ENCODE measurements around the gene POC1A.

The POC1A gene

DNA sequence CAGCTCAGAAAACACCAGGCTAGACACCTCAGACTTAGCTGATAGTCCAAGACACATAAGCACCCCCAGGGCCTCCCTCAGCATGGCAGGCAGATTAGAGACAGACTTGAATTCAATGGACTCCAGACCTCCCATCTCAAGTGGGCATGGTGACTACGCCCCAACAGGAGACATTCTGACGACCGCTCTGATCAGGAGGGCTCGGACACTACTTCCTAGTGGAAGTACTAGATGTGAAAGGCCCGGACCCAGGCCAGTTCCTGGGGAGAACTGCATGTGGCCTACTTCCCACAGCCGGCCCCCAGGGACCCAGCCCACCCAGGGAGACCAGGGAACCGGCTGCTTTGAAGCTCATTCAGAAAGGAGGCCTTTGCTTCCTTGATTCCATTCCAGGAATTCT lies 16.9 kb downstream of the POC1A start:
- Histone ChIP-seq H3K9ac (ENCODE audit: insufficient read length, low read depth) (no peak overlapping the region), H3K36me3 (ENCODE audit: insufficient read depth, insufficient read length, low read length) (peaks cover 86% of the 10 kb centered on the region), H3K9me3 (ENCODE audit: insufficient read depth, low read length) (no peaks in the 10 kb centered on the region), H3K27me3 (ENCODE audit: insufficient read depth, insufficient read length) (no peaks in the 10 kb centered on the region), H3K4me3 (ENCODE audit: insufficient read length, low read depth) (no peak overlapping the region), H3K4me1 (ENCODE audit: insufficient read depth, insufficient read length) (no peaks in the 10 kb centered on the region)
- no peak for DNase-seq (ENCODE audit: low read depth, low spot score)
- TF ChIP-seq ZNF274 (IDR thresholded peaks at IDR 0.05; ENCODE audit: low read depth, low read length) (no peak), SUZ12 (IDR thresholded peaks at IDR 0.05; ENCODE audit: extremely low read depth, insufficient read depth, insufficient read length) (no peak), YY1 (IDR thresholded peaks at IDR 0.05; ENCODE audit: insufficient read depth, insufficient read length) (no peak)

DNA sequence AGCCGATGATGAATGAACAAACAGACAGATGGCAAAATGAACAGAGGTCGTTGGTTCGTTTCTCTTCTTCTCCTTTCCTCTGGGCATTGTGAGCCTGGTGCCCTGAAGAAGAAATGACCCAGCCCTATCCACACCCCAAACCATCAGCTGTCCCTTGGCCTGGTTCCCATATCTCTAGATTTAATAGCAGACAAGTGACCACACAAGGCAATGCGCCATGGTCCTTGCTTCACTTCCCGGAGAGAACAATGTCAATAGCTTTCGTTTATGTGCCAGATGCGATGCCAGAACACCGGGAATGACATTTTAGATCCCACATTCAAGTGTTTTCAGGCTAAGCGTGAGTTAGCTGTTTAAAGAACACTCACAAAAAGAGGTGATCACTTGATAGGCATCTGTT lies 17.7 kb downstream of the POC1A start:
- TF ChIP-seq ZNF274 (IDR thresholded peaks at IDR 0.05; ENCODE audit: low read depth, low read length) (no peak), YY1 (IDR thresholded peaks at IDR 0.05; ENCODE audit: insufficient read depth, insufficient read length) (no peak), SUZ12 (IDR thresholded peaks at IDR 0.05; ENCODE audit: extremely low read depth, insufficient read depth, insufficient read length) (no peak)
- Histone ChIP-seq H3K4me1 (ENCODE audit: insufficient read depth, insufficient read length) (no peaks in the 10 kb centered on the region), H3K27me3 (ENCODE audit: insufficient read depth, insufficient read length) (no peaks in the 10 kb centered on the region), H3K9ac (ENCODE audit: insufficient read length, low read depth) (no peak overlapping the region), H3K4me3 (ENCODE audit: insufficient read length, low read depth) (no peak overlapping the region), H3K36me3 (ENCODE audit: insufficient read depth, insufficient read length, low read length) (peaks cover 84% of the 10 kb centered on the region), H3K9me3 (ENCODE audit: insufficient read depth, low read length) (no peaks in the 10 kb centered on the region)
- DNase-seq (ENCODE audit: low read depth, low spot score) = no peak

DNA sequence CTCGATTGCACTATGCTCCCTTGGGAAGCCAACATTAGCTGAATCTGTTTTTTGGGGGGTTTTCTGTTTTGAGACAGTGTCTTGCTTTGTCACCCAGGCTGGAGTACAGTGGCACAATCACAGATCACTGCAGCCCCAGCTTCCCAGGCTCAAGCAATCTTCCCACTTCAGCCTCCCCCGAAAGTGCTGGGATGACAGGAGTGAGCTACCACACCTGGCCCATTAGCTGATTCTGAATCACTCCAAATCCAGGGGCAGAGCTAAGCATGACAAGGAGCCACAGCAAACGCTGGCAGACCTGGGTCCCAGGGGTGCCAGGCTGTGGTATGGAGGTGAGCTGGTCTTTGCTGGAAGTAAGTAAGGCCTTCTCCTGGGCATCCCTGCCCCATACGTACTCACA lies 18.9 kb downstream of the POC1A start:
- no peak for DNase-seq (ENCODE audit: low read depth, low spot score)
- no peak for TF ChIP-seq YY1 (IDR thresholded peaks at IDR 0.05; ENCODE audit: insufficient read depth, insufficient read length)
- no peak for TF ChIP-seq SUZ12 (IDR thresholded peaks at IDR 0.05; ENCODE audit: extremely low read depth, insufficient read depth, insufficient read length)
- TF ChIP-seq ZNF274 (IDR thresholded peaks at IDR 0.05; ENCODE audit: low read depth, low read length) = no peak
- H3K9me3 ChIP-seq (ENCODE audit: insufficient read depth, low read length) = no peaks in the 10 kb centered on the region
- no peaks in the 10 kb centered on the region for H3K27me3 ChIP-seq (ENCODE audit: insufficient read depth, insufficient read length)
- H3K9ac ChIP-seq (ENCODE audit: insufficient read length, low read depth) = no peak overlapping the region
- no peak overlapping the region for H3K4me3 ChIP-seq (ENCODE audit: insufficient read length, low read depth)
- no peaks in the 10 kb centered on the region for H3K4me1 ChIP-seq (ENCODE audit: insufficient read depth, insufficient read length)
- H3K36me3 ChIP-seq (ENCODE audit: insufficient read depth, insufficient read length, low read length) = peaks cover 77% of the 10 kb centered on the region

DNA sequence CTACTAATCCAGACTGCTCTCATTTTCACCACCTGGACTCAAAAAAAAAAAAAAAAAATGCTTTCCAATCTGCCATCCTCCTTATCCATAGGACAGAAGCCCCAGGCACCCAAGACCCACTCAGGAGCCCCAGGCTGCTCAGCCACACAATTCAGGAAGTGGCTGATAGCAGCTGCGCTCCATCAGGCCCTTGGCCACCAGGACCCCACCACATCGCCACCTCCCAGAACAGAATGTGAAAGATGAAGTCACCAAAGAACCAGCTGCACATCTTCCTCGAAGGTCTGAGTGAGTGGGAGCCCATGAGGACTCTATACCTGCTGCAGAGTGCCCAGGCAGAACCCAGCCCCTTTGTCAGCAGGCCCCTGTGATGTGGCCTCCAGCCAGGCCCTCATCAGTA lies 19.5 kb downstream of the POC1A start:
- H3K4me3 ChIP-seq (ENCODE audit: insufficient read length, low read depth) = no peak overlapping the region
- no peaks in the 10 kb centered on the region for H3K27me3 ChIP-seq (ENCODE audit: insufficient read depth, insufficient read length)
- H3K9me3 ChIP-seq (ENCODE audit: insufficient read depth, low read length) = no peaks in the 10 kb centered on the region
- no peak overlapping the region for H3K9ac ChIP-seq (ENCODE audit: insufficient read length, low read depth)
- TF ChIP-seq YY1 (IDR thresholded peaks at IDR 0.05; ENCODE audit: insufficient read depth, insufficient read length) (no peak), ZNF274 (IDR thresholded peaks at IDR 0.05; ENCODE audit: low read depth, low read length) (no peak), SUZ12 (IDR thresholded peaks at IDR 0.05; ENCODE audit: extremely low read depth, insufficient read depth, insufficient read length) (no peak)
- H3K4me1 ChIP-seq (ENCODE audit: insufficient read depth, insufficient read length) = no peaks in the 10 kb centered on the region
- peaks cover 77% of the 10 kb centered on the region for H3K36me3 ChIP-seq (ENCODE audit: insufficient read depth, insufficient read length, low read length)
- no peak for DNase-seq (ENCODE audit: low read depth, low spot score)

DNA sequence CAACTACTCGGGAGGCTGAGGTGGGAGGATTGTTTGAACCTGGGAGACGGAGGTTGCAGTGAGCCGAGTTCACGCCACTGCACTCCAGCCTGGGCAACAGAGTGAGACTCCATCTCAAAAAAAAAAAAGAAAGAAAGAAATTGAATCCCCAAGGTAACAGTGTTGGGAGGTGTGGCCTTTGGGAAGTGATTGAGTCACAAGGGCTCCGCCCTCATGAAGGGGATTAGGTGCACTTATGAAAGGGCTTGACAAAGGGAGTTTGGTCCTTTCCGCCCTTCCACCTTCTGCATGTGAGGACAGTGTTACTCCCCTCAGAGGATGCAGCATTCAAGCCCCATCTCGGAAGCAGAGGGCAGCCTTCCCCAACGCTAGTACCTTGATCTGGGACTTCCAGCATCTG lies 21.3 kb downstream of the POC1A start:
- H3K9me3 ChIP-seq (ENCODE audit: insufficient read depth, low read length) = no peaks in the 10 kb centered on the region
- H3K4me3 ChIP-seq (ENCODE audit: insufficient read length, low read depth) = no peak overlapping the region
- TF ChIP-seq SUZ12 (IDR thresholded peaks at IDR 0.05; ENCODE audit: extremely low read depth, insufficient read depth, insufficient read length) (no peak), YY1 (IDR thresholded peaks at IDR 0.05; ENCODE audit: insufficient read depth, insufficient read length) (no peak), ZNF274 (IDR thresholded peaks at IDR 0.05; ENCODE audit: low read depth, low read length) (no peak)
- H3K36me3 ChIP-seq (ENCODE audit: insufficient read depth, insufficient read length, low read length) = peaks cover 65% of the 10 kb centered on the region
- no peaks in the 10 kb centered on the region for H3K27me3 ChIP-seq (ENCODE audit: insufficient read depth, insufficient read length)
- H3K9ac ChIP-seq (ENCODE audit: insufficient read length, low read depth) = no peak overlapping the region
- no peak for DNase-seq (ENCODE audit: low read depth, low spot score)
- peaks cover 5% of the 10 kb centered on the region for H3K4me1 ChIP-seq (ENCODE audit: insufficient read depth, insufficient read length)

DNA sequence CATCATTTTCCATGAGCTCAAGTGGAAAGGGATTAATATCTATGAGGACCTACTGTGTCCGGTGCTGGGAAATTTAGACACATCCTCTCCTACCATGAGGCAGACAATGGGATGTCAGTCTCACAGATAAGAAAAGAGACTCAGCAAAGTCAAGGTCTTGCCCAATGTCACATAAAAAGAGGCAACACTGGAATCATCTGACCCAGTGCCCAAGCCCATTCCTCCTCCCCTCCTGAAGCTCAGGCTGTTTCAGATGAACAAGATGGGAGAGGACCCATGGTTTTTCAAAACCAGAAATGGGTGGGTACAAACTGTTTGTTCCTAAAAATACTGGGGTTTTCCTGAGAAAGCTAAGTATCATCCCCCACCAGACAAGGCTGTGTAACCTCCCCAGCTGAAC lies 22.2 kb downstream of the POC1A start:
- no peak for DNase-seq (ENCODE audit: low read depth, low spot score)
- H3K9me3 ChIP-seq (ENCODE audit: insufficient read depth, low read length) = no peaks in the 10 kb centered on the region
- H3K4me1 ChIP-seq (ENCODE audit: insufficient read depth, insufficient read length) = peaks cover 5% of the 10 kb centered on the region
- TF ChIP-seq ZNF274 (IDR thresholded peaks at IDR 0.05; ENCODE audit: low read depth, low read length) = no peak
- no peak for TF ChIP-seq YY1 (IDR thresholded peaks at IDR 0.05; ENCODE audit: insufficient read depth, insufficient read length)
- no peak for TF ChIP-seq SUZ12 (IDR thresholded peaks at IDR 0.05; ENCODE audit: extremely low read depth, insufficient read depth, insufficient read length)
- H3K36me3 ChIP-seq (ENCODE audit: insufficient read depth, insufficient read length, low read length) = peaks cover 57% of the 10 kb centered on the region
- no peaks in the 10 kb centered on the region for H3K27me3 ChIP-seq (ENCODE audit: insufficient read depth, insufficient read length)
- no peak overlapping the region for H3K4me3 ChIP-seq (ENCODE audit: insufficient read length, low read depth)
- H3K9ac ChIP-seq (ENCODE audit: insufficient read length, low read depth) = no peak overlapping the region

DNA sequence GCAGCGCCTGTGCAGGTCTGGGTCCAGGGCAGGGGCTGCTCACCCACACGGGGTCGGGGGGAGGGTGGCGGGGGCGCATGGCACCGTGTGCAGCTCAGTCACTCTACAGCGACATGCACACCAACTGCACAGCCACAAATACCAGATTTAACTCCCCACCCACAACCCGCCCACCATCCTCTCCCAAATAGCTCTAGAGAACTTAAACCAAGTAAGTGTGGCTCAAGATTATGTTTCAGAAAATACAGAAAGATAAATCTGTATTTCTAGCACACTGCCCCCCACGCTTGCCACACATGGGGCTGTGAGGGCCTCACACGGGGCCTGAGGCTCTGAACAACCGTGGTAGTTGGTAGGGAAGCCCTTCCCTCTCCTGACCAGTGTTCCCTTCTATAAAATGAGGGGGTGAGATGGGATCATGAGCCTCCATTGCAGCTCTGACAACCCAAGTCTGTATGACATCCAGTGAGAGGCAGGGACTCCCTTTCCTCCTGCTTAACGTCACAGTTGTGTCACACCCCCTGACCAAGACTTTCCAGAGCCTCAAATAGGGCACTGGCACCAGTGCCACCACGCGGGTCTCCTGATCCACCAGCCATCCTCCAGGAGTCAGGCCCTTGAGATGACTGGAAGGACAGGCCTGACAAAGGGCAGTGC lies 23.1 kb downstream of the POC1A start:
- Histone ChIP-seq H3K36me3 (ENCODE audit: insufficient read depth, insufficient read length, low read length) (peaks cover 57% of the 10 kb centered on the region), H3K9ac (ENCODE audit: insufficient read length, low read depth) (no peak overlapping the region), H3K9me3 (ENCODE audit: insufficient read depth, low read length) (0 out of 2 replicates have a peak, but pooled peaks cover 4% of the 10 kb centered on the region), H3K27me3 (ENCODE audit: insufficient read depth, insufficient read length) (no peaks in the 10 kb centered on the region), H3K4me3 (ENCODE audit: insufficient read length, low read depth) (no peak overlapping the region), H3K4me1 (ENCODE audit: insufficient read depth, insufficient read length) (peaks cover 5% of the 10 kb centered on the region)
- DNase-seq (ENCODE audit: low read depth, low spot score) = no peak
- no peak for TF ChIP-seq ZNF274 (IDR thresholded peaks at IDR 0.05; ENCODE audit: low read depth, low read length)
- TF ChIP-seq YY1 (IDR thresholded peaks at IDR 0.05; ENCODE audit: insufficient read depth, insufficient read length) = no peak
- no peak for TF ChIP-seq SUZ12 (IDR thresholded peaks at IDR 0.05; ENCODE audit: extremely low read depth, insufficient read depth, insufficient read length)

Measured in NT2/D1 (cell line).